GM12892 (cell line): Measurements from ENCODE around the gene RNASE12.

Experiments
- POLR2A ChIP-seq: IDR thresholded peaks from 2 replicates; pipeline ENCODE4 v1.6.1; 2011; ENCODE audit warnings: low read depth, low read length, control low read depth
- POLR2AphosphoS5 ChIP-seq: IDR thresholded peaks from 2 replicates; pipeline ENCODE4 v1.6.1; 2011; ENCODE audit warnings: low read depth, low read length, control low read depth

GRCh38 chr14:20632448-20632830, 41.3 kb upstream of the RNASE12 start:
- no peak for TF ChIP-seq POLR2AphosphoS5
- no peak for TF ChIP-seq POLR2A
